NT2/D1 (cell line): ENCODE results near the gene IL6ST.

Experiments used
- SUZ12 ChIP-seq: IDR thresholded peaks from 2 replicates; pipeline ENCODE4 v1.6.1; 2011; ENCODE audit not compliant: insufficient read length, insufficient read depth; ENCODE audit errors: extremely low read depth
- YY1 ChIP-seq: IDR thresholded peaks from 2 replicates; pipeline ENCODE4 v1.6.1; 2011; ENCODE audit not compliant: insufficient read length, insufficient read depth
- ZNF274 ChIP-seq: IDR thresholded peaks from 2 replicates; pipeline ENCODE4 v1.6.1; 2011; ENCODE audit warnings: mild to moderate bottlenecking, low read depth, low read length

DNA sequence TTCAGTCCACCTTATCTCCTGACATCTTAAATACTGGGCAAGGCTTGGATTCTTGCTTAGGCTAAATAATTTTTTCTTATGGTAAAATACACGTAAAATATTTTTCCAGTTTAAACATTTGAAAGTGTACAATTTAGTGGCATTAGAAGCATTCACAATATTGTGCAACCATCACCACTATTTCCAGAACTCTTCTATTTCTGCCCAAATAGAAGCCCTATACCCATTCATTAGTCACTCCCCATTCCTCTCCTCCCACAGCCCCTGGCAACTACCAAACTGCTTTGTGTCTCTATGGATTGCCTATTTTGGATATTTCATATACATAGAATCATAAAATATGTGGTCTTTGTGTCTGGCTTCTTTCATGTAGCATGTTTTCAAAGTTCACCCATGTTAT, 86.0 kb downstream of the IL6ST start:
- TF ChIP-seq SUZ12 (no peak), ZNF274 (no peak), YY1 (no peak)
